ENCODE data around the gene CNTRL.

- no peak for TF ChIP-seq POLR2A (IDR thresholded peaks at IDR 0.05; ENCODE audit: extremely low read depth, insufficient read length)
- TF ChIP-seq, protein P1, sequence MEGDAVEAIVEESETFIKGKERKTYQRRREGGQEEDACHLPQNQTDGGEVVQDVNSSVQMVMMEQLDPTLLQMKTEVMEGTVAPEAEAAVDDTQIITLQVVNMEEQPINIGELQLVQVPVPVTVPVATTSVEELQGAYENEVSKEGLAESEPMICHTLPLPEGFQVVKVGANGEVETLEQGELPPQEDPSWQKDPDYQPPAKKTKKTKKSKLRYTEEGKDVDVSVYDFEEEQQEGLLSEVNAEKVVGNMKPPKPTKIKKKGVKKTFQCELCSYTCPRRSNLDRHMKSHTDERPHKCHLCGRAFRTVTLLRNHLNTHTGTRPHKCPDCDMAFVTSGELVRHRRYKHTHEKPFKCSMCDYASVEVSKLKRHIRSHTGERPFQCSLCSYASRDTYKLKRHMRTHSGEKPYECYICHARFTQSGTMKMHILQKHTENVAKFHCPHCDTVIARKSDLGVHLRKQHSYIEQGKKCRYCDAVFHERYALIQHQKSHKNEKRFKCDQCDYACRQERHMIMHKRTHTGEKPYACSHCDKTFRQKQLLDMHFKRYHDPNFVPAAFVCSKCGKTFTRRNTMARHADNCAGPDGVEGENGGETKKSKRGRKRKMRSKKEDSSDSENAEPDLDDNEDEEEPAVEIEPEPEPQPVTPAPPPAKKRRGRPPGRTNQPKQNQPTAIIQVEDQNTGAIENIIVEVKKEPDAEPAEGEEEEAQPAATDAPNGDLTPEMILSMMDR (IDR thresholded peaks at IDR 0.05; ENCODE audit: low read depth, low read length), result no peak
These were observed 132.0 kb downstream of the CNTRL start for GRCh38 chr9:121206516-121207370.

All from NB4 (cell line).